Measurements from ENCODE around the gene CDH13. TPM values are rescaled to one million over a fixed set of nuclear protein-coding genes. Genes with fewer than 3 reads are reported as not detected.

The CDH13 gene
- polyA plus RNA-seq, 4 donors: 9.4 to 16.6 (median 13.4) TPM

GRCh38 chr16:83742124-83742899, 1115.5 kb downstream of the CDH13 start:
- no peak for DNase-seq (ENCODE audit: low read depth in 4 of 4, low spot score in 2 of 4)

- DNase-seq (ENCODE audit: low read depth in 4 of 4, low spot score in 2 of 4): no peak
Measured at GRCh38 chr16:83743241-83743640, 1116.5 kb downstream of the CDH13 start.

GRCh38 chr16:83743720-83744119, 1117.0 kb downstream of the CDH13 start:
- no peak for DNase-seq (ENCODE audit: low read depth in 4 of 4, low spot score in 2 of 4)

GRCh38 chr16:83744441-83744981, 1117.7 kb downstream of the CDH13 start:
- no peak for DNase-seq (ENCODE audit: low read depth in 4 of 4, low spot score in 2 of 4)

GRCh38 chr16:83746611-83747010, 1119.8 kb downstream of the CDH13 start:
- DNase-seq (ENCODE audit: low read depth in 4 of 4, low spot score in 2 of 4): no peak

- no peak for DNase-seq (ENCODE audit: low read depth in 4 of 4, low spot score in 2 of 4)
Measured at GRCh38 chr16:83747936-83748335, 1121.2 kb downstream of the CDH13 start.

GRCh38 chr16:83755391-83755790, 1128.6 kb downstream of the CDH13 start:
- no peak for DNase-seq (ENCODE audit: low read depth in 4 of 4, low spot score in 2 of 4)

GRCh38 chr16:83762141-83762991, 1135.6 kb downstream of the CDH13 start:
- no peak for DNase-seq (ENCODE audit: low read depth in 4 of 4, low spot score in 2 of 4)

- no peak for DNase-seq (ENCODE audit: low read depth in 4 of 4, low spot score in 2 of 4)
Measured at GRCh38 chr16:83762992-83763358, 1136.2 kb downstream of the CDH13 start.

GRCh38 chr16:83768986-83769385, 1142.2 kb downstream of the CDH13 start:
- DNase-seq (ENCODE audit: low read depth in 4 of 4, low spot score in 2 of 4): no peak

GRCh38 chr16:83769397-83770008, 1142.7 kb downstream of the CDH13 start:
- DNase-seq (ENCODE audit: low read depth in 4 of 4, low spot score in 2 of 4): no peak

GRCh38 chr16:83771306-83771942, 1144.7 kb downstream of the CDH13 start:
- no peak for DNase-seq (ENCODE audit: low read depth in 4 of 4, low spot score in 2 of 4)

GRCh38 chr16:83772806-83773205, 1146.0 kb downstream of the CDH13 start:
- DNase-seq (ENCODE audit: low read depth in 4 of 4, low spot score in 2 of 4): no peak

GRCh38 chr16:83774066-83774465, 1147.3 kb downstream of the CDH13 start:
- DNase-seq (ENCODE audit: low read depth in 4 of 4, low spot score in 2 of 4): no peak

- DNase-seq (ENCODE audit: low read depth in 4 of 4, low spot score in 2 of 4): no peak
Measured at GRCh38 chr16:83776944-83777343, 1150.2 kb downstream of the CDH13 start.

GRCh38 chr16:83779886-83780285, 1153.1 kb downstream of the CDH13 start:
- DNase-seq (ENCODE audit: low read depth in 4 of 4, low spot score in 2 of 4): no peak

- no peak for DNase-seq (ENCODE audit: low read depth in 4 of 4, low spot score in 2 of 4)
Measured at GRCh38 chr16:83785455-83785854, 1158.7 kb downstream of the CDH13 start.

- no peak for DNase-seq (ENCODE audit: low read depth in 4 of 4, low spot score in 2 of 4)
Measured at GRCh38 chr16:83789642-83790401, 1163.1 kb downstream of the CDH13 start.

GRCh38 chr16:83791916-83792315, 1165.1 kb downstream of the CDH13 start:
- DNase-seq (ENCODE audit: low read depth in 4 of 4, low spot score in 2 of 4): no peak

GRCh38 chr16:83792391-83792790, 1165.6 kb downstream of the CDH13 start:
- DNase-seq (ENCODE audit: low read depth in 4 of 4, low spot score in 2 of 4): no peak

All from left renal cortex interstitium (tissue), 4 donors.